PC-9 (cell line): ENCODE data around the gene RNF145.

Experiments used
- EZH2 ChIP-seq: fragments of 200-600 bp; sonication (generic); IDR thresholded peaks from 2 replicates; pipeline ENCODE4 v1.8.0; 2017; ENCODE audit warnings: antibody characterized with exemption, low read depth
- TF ChIP-seq, protein P1 (sequence below): fragments of 200-600 bp; sonication (generic); conservative IDR thresholded peaks from 2 replicates; pipeline ENCODE4 v1.6.1; 2017; ENCODE audit warnings: mixed run types, antibody characterized with exemption, mild to moderate bottlenecking, moderate library complexity

DNA sequence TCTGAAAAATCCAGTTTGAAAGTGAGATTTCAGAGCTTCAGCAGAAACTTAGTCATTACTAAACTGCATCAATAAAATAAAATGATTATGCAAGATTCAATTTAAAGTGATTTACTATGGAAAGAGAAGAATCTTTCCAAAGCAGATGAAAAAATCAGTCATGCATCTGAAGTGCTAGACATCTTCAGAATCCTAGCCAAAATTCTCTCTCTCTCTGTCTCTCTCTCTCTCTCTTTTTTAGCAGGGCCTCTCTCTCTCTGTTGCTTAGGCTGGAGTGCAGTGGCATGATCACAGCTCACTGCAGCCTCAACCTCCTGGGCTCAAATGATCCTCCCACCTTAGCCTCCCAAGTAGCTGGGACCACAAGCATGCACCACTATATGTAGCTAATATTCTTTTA, 35.5 kb upstream of the RNF145 start:
- TF ChIP-seq, protein P1, sequence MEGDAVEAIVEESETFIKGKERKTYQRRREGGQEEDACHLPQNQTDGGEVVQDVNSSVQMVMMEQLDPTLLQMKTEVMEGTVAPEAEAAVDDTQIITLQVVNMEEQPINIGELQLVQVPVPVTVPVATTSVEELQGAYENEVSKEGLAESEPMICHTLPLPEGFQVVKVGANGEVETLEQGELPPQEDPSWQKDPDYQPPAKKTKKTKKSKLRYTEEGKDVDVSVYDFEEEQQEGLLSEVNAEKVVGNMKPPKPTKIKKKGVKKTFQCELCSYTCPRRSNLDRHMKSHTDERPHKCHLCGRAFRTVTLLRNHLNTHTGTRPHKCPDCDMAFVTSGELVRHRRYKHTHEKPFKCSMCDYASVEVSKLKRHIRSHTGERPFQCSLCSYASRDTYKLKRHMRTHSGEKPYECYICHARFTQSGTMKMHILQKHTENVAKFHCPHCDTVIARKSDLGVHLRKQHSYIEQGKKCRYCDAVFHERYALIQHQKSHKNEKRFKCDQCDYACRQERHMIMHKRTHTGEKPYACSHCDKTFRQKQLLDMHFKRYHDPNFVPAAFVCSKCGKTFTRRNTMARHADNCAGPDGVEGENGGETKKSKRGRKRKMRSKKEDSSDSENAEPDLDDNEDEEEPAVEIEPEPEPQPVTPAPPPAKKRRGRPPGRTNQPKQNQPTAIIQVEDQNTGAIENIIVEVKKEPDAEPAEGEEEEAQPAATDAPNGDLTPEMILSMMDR: no peak
- no peak for TF ChIP-seq EZH2
